ENCODE results near the gene SPATA24. TPM values are rescaled to one million over a fixed set of nuclear protein-coding genes. Genes with fewer than 3 reads are reported as not detected.
"Not testable (repeated sequence)": the region's sequence is repeated elsewhere in the genome, so short reads cannot be mapped to it uniquely, and the experiment has no call there.

Gene SPATA24
- total RNA-seq, 1 donor from 2014 or later, result not detected

GRCh38 chr5:139389701-139390638 is 13.9 kb downstream of the SPATA24 start, which contains the start of gene MZB1:
TSS of gene MZB1 (minus strand) at chr5:139389913. CDS start at chr5:139389856, 57 bp downstream.
- Histone ChIP-seq H3K27ac (no peak within 1 kb of the TSS), H3K4me3 (no peak within 1 kb of the TSS), H3K27me3 (no peaks in the 10 kb centered on the region), H3K4me1 (peaks cover 3 to 26% of the 10 kb centered on the region in 2 donors), H3K9me3 (no peaks in the 10 kb centered on the region), H3K36me3 (no peaks in the 10 kb centered on the region)
- DNase-seq (ENCODE audit: low spot score in 2 of 2), result no peak
- intact Hi-C loops (cut with DNase I), result no loop called here
- TF ChIP-seq CTCF (IDR thresholded peaks at IDR 0.05), result no peak

GRCh38 chr5:139388198-139388821 is 15.6 kb downstream of the SPATA24 start:
- peaks cover 3 to 10% of the 10 kb centered on the region in 2 donors for H3K4me1 ChIP-seq
- H3K4me3 ChIP-seq, result no peak overlapping the region

GRCh38 chr5:139387611-139388197 is 16.2 kb downstream of the SPATA24 start:
- intact Hi-C loops (cut with DNase I), result no loop called here
- Histone ChIP-seq H3K4me1 (peaks cover 3 to 6% of the 10 kb centered on the region in 2 donors), H3K27ac (no peak overlapping the region), H3K27me3 (no peaks in the 10 kb centered on the region), H3K9me3 (no peaks in the 10 kb centered on the region), H3K36me3 (no peaks in the 10 kb centered on the region), H3K4me3 (no peak overlapping the region)
- no peak for DNase-seq (ENCODE audit: low spot score in 2 of 2)
- no peak for TF ChIP-seq CTCF (IDR thresholded peaks at IDR 0.05)

More at GRCh38 chr5:139388198-139388821, 15.6 kb downstream of the SPATA24 start:
- no peaks in the 10 kb centered on the region for H3K27me3 ChIP-seq
- no peak for TF ChIP-seq CTCF (IDR thresholded peaks at IDR 0.05)
- no peaks in the 10 kb centered on the region for H3K36me3 ChIP-seq
- intact Hi-C loops (cut with DNase I), result no loop called here
- H3K27ac ChIP-seq, result no peak overlapping the region
- no peak for DNase-seq (ENCODE audit: low spot score in 2 of 2)
- H3K9me3 ChIP-seq, result no peaks in the 10 kb centered on the region

- DNase-seq (ENCODE audit: low spot score in 2 of 2), result not testable (repeated sequence)
These were observed 16.9 kb downstream of the SPATA24 start for GRCh38 chr5:139386956-139387355.

GRCh38 chr5:139386050-139386438 is 17.8 kb downstream of the SPATA24 start:
- Histone ChIP-seq H3K4me3 (no peak overlapping the region), H3K27me3 (no peaks in the 10 kb centered on the region), H3K36me3 (no peaks in the 10 kb centered on the region), H3K27ac (no peak overlapping the region), H3K4me1 (peaks cover 2 to 3% of the 10 kb centered on the region in 2 donors), H3K9me3 (no peaks in the 10 kb centered on the region)
- no peak for DNase-seq (ENCODE audit: low spot score in 2 of 2)
- intact Hi-C loops (cut with DNase I), result no loop called here
- no peak for TF ChIP-seq CTCF (IDR thresholded peaks at IDR 0.05)

More at GRCh38 chr5:139386956-139387355, 16.9 kb downstream of the SPATA24 start:
- H3K4me1 ChIP-seq; H3K36me3 ChIP-seq; H3K27ac ChIP-seq; intact Hi-C loops (cut with DNase I); H3K27me3 ChIP-seq; H3K4me3 ChIP-seq; H3K9me3 ChIP-seq: not testable (repeated sequence)

All from ascending aorta (tissue), 2 donors.